Left renal pelvis (tissue), 4 donors: ENCODE results near the gene CDC42BPA. TPM values are rescaled to one million over a fixed set of nuclear protein-coding genes. Genes with fewer than 3 reads are reported as not detected.
"Not testable (repeated sequence)": the region's sequence is repeated elsewhere in the genome, so short reads cannot be mapped to it uniquely, and the experiment has no call there.

Experiments used
- DNase-seq, 4 donors: peaks; one replicate each; pipeline ENCODE4 v3.0.0-alpha.2; 2013; ENCODE audit warnings: low read depth in 4 of 4, low spot score in 3 of 4
- polyA plus RNA-seq, 4 donors: library from polyadenylated mRNA; unstranded; fragments of 120-200 nt; gene quantifications; one replicate each; pipeline ENCODE4 v1.2.1, GENCODE V29; 2013; ENCODE audit not compliant: insufficient read length in 4 of 4

The CDC42BPA gene
- polyA plus RNA-seq, 4 donors = 36.1 to 45.4 (median 42.9) TPM

GRCh38 chr1:227312361-227313025 lies 5.8 kb downstream of the CDC42BPA start:
- no peak for DNase-seq

GRCh38 chr1:227311389-227312001 lies 6.8 kb downstream of the CDC42BPA start:
- no peak for DNase-seq

GRCh38 chr1:227308367-227309336 lies 9.6 kb downstream of the CDC42BPA start:
- no peak for DNase-seq

- no peak for DNase-seq
Measured at GRCh38 chr1:227306689-227307088, 11.6 kb downstream of the CDC42BPA start.

- DNase-seq = no peak
Measured at GRCh38 chr1:227305894-227306626, 12.2 kb downstream of the CDC42BPA start.

GRCh38 chr1:227304665-227305064 lies 13.6 kb downstream of the CDC42BPA start:
- no peak for DNase-seq

GRCh38 chr1:227303662-227304061 lies 14.6 kb downstream of the CDC42BPA start:
- no peak for DNase-seq

GRCh38 chr1:227300682-227301081 lies 17.6 kb downstream of the CDC42BPA start:
- DNase-seq = no peak

GRCh38 chr1:227299688-227300087 lies 18.6 kb downstream of the CDC42BPA start:
- no peak for DNase-seq

GRCh38 chr1:227299241-227299627 lies 19.1 kb downstream of the CDC42BPA start:
- DNase-seq = no peak

GRCh38 chr1:227298512-227299240 lies 19.6 kb downstream of the CDC42BPA start:
- DNase-seq = no peak

GRCh38 chr1:227297073-227297793 lies 21.1 kb downstream of the CDC42BPA start:
- DNase-seq = no peak

- no peak for DNase-seq
Measured at GRCh38 chr1:227295609-227296008, 22.7 kb downstream of the CDC42BPA start.

GRCh38 chr1:227285745-227286144 lies 32.5 kb downstream of the CDC42BPA start:
- DNase-seq = no peak

GRCh38 chr1:227281371-227281770 lies 36.9 kb downstream of the CDC42BPA start:
- no peak for DNase-seq

GRCh38 chr1:227280836-227281235 lies 37.5 kb downstream of the CDC42BPA start:
- no peak for DNase-seq

- DNase-seq = not testable (repeated sequence)
Measured at GRCh38 chr1:227276156-227276693, 42.1 kb downstream of the CDC42BPA start.

GRCh38 chr1:227273557-227273956 lies 44.7 kb downstream of the CDC42BPA start:
- DNase-seq = peak; percentile 6 to 36 (median 18)

- no peak for DNase-seq
Measured at GRCh38 chr1:227272428-227272827, 45.9 kb downstream of the CDC42BPA start.
